ENCODE data around the gene EDEM2.
"Not testable (repeated sequence)": the region's sequence is repeated elsewhere in the genome, so short reads cannot be mapped to it uniquely, and the experiment has no call there.

DNA sequence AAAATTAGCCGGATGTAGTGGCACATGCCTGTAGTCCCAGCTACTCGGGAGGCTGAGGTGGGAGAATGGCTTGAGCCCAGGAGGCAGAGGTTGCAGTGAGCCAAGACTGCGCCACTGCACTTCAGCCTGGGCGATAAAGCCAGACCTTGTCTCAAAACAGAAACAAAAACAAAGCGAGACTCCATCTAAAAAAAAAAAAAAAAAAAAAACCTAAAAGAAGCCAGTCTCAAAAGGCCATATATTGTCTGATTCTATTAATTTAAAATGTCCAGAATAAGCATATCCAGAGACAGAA, 66.8 kb downstream of the EDEM2 start:
- TF ChIP-seq, protein P1, sequence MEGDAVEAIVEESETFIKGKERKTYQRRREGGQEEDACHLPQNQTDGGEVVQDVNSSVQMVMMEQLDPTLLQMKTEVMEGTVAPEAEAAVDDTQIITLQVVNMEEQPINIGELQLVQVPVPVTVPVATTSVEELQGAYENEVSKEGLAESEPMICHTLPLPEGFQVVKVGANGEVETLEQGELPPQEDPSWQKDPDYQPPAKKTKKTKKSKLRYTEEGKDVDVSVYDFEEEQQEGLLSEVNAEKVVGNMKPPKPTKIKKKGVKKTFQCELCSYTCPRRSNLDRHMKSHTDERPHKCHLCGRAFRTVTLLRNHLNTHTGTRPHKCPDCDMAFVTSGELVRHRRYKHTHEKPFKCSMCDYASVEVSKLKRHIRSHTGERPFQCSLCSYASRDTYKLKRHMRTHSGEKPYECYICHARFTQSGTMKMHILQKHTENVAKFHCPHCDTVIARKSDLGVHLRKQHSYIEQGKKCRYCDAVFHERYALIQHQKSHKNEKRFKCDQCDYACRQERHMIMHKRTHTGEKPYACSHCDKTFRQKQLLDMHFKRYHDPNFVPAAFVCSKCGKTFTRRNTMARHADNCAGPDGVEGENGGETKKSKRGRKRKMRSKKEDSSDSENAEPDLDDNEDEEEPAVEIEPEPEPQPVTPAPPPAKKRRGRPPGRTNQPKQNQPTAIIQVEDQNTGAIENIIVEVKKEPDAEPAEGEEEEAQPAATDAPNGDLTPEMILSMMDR (optimal IDR thresholded peaks at IDR 0.05 in 1 of 3, IDR thresholded peaks at IDR 0.05 in 1 of 3, conservative IDR thresholded peaks at IDR 0.05 in 1 of 3; ENCODE audit: extremely low read depth in 1 of 3, insufficient read depth in 2 of 3, low read length in 3 of 3): not testable (repeated sequence)
- TF ChIP-seq EZH2 (IDR thresholded peaks at IDR 0.05; ENCODE audit: low read length): not testable (repeated sequence)

All from keratinocyte (primary cell).